Kidney capillary endothelial cell (primary cell): Measurements from ENCODE around the gene KCNG2.
A peak's percentile ranks its signal among the peaks of the same experiment; 100 is the strongest.

Source experiments
- DNase-seq: peaks from one replicate; pipeline ENCODE4 v3.0.0-alpha.2; 2018; ENCODE audit warnings: low spot score

KCNG2 gene

GRCh38 chr18:79819064-79819967, 21.6 kb downstream of the KCNG2 start:
- no peak for DNase-seq

GRCh38 chr18:79819968-79820351, 22.2 kb downstream of the KCNG2 start:
- peak; percentile 20 for DNase-seq

- no peak for DNase-seq
Observed at GRCh38 chr18:79823120-79823519, 25.4 kb downstream of the KCNG2 start.

- no peak for DNase-seq
Observed at GRCh38 chr18:79825913-79826312, 28.2 kb downstream of the KCNG2 start.

- no peak for DNase-seq
Observed at GRCh38 chr18:79826966-79827365, 29.2 kb downstream of the KCNG2 start.

- DNase-seq = no peak
Observed at GRCh38 chr18:79828258-79828657, 30.5 kb downstream of the KCNG2 start.

GRCh38 chr18:79829136-79829854, 31.6 kb downstream of the KCNG2 start:
- no peak for DNase-seq

GRCh38 chr18:79832169-79832568, 34.4 kb downstream of the KCNG2 start:
- DNase-seq = no peak

GRCh38 chr18:79834834-79835233, 37.1 kb downstream of the KCNG2 start:
- DNase-seq = no peak

- no peak for DNase-seq
Observed at GRCh38 chr18:79841936-79842335, 44.2 kb downstream of the KCNG2 start.

GRCh38 chr18:79844999-79845563, 47.3 kb downstream of the KCNG2 start:
- no peak for DNase-seq

GRCh38 chr18:79846936-79847557, 49.3 kb downstream of the KCNG2 start:
- no peak for DNase-seq

GRCh38 chr18:79847606-79848293, 50.0 kb downstream of the KCNG2 start:
- DNase-seq = no peak

- DNase-seq = no peak
Observed at GRCh38 chr18:79848294-79848578, 50.5 kb downstream of the KCNG2 start.

- DNase-seq = no peak
Observed at GRCh38 chr18:79848579-79849327, 51.0 kb downstream of the KCNG2 start.

- no peak for DNase-seq
Observed at GRCh38 chr18:79849328-79850207, 51.8 kb downstream of the KCNG2 start.

GRCh38 chr18:79850731-79851130, 53.0 kb downstream of the KCNG2 start:
- DNase-seq = no peak

- no peak for DNase-seq
Observed at GRCh38 chr18:79851489-79851888, 53.8 kb downstream of the KCNG2 start.

GRCh38 chr18:79851950-79852349, 54.2 kb downstream of the KCNG2 start:
- DNase-seq = no peak

GRCh38 chr18:79852561-79853302, 55.0 kb downstream of the KCNG2 start:
- DNase-seq = no peak
